ENCODE data around the gene ABTB2.

The ABTB2 gene

GRCh38 chr11:34268906-34269430, 88.8 kb downstream of the ABTB2 start:
- in situ Hi-C loops (cut with MboI; ENCODE audit: low sequenced_read_pairs) = no loop called here

GRCh38 chr11:34267417-34267816, 90.4 kb downstream of the ABTB2 start:
- in situ Hi-C loops (cut with MboI; ENCODE audit: low sequenced_read_pairs) = no loop called here

DNA sequence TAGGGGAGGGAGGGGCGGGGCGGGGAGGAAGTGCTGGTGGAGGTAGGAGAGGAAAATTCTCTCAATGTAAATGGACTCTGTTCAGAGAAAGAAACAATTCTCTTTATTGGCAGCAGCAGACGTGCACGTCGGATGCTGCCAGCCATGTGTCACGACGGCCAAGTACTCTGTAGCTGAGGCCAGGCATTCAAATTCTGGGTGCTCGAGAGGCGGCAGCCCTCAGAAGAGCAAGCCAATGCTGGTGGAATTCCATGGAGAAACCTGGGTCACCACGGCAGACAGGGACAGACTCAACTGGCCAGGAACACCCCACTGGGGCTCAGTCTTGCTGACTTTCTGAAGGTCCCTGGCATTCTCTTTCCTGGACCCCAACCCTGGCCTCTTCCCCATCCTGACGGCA, 90.8 kb downstream of the ABTB2 start:
- in situ Hi-C loops (cut with MboI; ENCODE audit: low sequenced_read_pairs) = no loop called here

GRCh38 chr11:34266090-34266912, 91.5 kb downstream of the ABTB2 start:
- in situ Hi-C loops (cut with MboI; ENCODE audit: low sequenced_read_pairs) = no loop called here

- in situ Hi-C loops (cut with MboI; ENCODE audit: low sequenced_read_pairs) = no loop called here
Measured at GRCh38 chr11:34264303-34265110, 93.3 kb downstream of the ABTB2 start.

- in situ Hi-C loops (cut with MboI; ENCODE audit: low sequenced_read_pairs) = no loop called here
Measured at GRCh38 chr11:34263441-34264091, 94.2 kb downstream of the ABTB2 start.

DNA sequence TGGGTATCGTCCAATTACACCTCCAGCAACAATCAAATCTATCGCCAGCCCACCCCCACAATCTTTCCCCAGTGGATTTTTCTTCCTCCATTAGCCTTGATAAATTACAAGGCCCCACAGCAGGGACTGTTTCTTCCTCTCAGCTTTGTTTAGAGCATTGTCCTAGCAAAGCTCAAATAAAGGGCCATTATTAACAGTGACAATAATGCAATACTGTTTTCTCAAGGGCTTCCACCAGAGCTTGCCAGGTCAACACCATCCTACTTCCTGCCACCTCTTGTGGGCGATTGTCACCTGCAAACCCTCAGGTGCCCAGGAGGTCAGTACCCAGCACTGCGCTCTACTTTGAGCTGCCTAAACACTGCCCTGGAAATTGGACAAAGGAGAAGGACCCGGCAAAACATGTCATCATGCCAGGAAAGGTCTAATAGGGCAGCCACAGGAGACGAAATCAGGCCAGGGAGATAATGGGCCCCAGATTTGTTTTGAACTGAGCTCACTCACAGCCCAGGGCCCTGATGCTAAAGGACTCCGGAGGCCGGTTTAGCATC, 95.2 kb downstream of the ABTB2 start:
- in situ Hi-C loops (cut with MboI; ENCODE audit: low sequenced_read_pairs) = no loop called here

GRCh38 chr11:34261820-34262219, 96.0 kb downstream of the ABTB2 start:
- in situ Hi-C loops (cut with MboI; ENCODE audit: low sequenced_read_pairs) = no loop called here

- in situ Hi-C loops (cut with MboI; ENCODE audit: low sequenced_read_pairs) = no loop called here
Measured at GRCh38 chr11:34261095-34261494, 96.7 kb downstream of the ABTB2 start.

GRCh38 chr11:34260072-34260575, 97.7 kb downstream of the ABTB2 start:
- in situ Hi-C loops (cut with MboI; ENCODE audit: low sequenced_read_pairs) = no loop called here

- in situ Hi-C loops (cut with MboI; ENCODE audit: low sequenced_read_pairs) = no loop called here
Measured at GRCh38 chr11:34259087-34259486, 98.7 kb downstream of the ABTB2 start.

GRCh38 chr11:34256626-34257025, 101.2 kb downstream of the ABTB2 start:
- in situ Hi-C loops (cut with MboI; ENCODE audit: low sequenced_read_pairs) = no loop called here

DNA sequence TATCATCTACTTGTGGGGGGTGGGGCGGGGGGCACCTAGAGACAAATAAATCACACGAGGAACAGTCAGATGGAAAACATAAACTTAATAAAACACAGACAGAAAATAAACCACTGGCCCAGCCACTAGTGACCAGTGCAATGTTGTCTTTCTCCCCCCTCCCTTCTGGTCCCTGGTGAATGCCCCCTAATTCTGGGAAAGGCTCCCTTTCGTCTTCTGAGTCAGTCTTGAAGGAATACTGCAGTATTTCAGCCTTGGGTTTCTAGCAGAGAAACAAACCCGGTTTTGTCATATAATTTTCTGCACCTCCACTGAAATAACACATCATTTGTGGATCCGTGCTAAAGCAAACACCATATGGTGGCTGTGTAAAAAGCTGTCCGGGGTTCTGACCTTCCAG, 101.7 kb downstream of the ABTB2 start:
- in situ Hi-C loops (cut with MboI; ENCODE audit: low sequenced_read_pairs) = no loop called here

DNA sequence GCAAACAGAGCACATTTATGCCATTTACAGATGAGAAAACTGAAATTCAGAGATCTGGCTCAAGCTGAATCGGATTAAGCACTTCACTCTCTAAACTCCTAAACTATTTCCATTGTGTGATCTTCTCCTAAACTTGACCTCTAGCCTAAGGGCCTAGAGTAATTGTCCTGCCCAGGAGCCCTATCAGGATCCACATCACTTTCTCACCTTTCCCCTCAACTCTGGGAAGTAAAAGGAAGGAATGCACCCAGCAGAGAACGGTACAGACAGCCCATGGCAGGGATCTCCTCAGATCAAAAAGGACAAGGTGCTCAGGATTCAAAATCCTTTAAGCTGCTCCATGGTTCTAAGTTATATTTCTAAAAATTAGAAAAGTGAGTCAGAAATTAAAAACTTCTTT, 102.7 kb downstream of the ABTB2 start:
- in situ Hi-C loops (cut with MboI; ENCODE audit: low sequenced_read_pairs) = no loop called here

- in situ Hi-C loops (cut with MboI; ENCODE audit: low sequenced_read_pairs) = no loop called here
Measured at GRCh38 chr11:34254011-34254410, 103.8 kb downstream of the ABTB2 start.

- in situ Hi-C loops (cut with MboI; ENCODE audit: low sequenced_read_pairs) = no loop called here
Measured at GRCh38 chr11:34252651-34253050, 105.2 kb downstream of the ABTB2 start.

GRCh38 chr11:34252015-34252414, 105.8 kb downstream of the ABTB2 start:
- in situ Hi-C loops (cut with MboI; ENCODE audit: low sequenced_read_pairs) = no loop called here

- in situ Hi-C loops (cut with MboI; ENCODE audit: low sequenced_read_pairs) = no loop called here
Measured at GRCh38 chr11:34251589-34251980, 106.2 kb downstream of the ABTB2 start.

- in situ Hi-C loops (cut with MboI; ENCODE audit: low sequenced_read_pairs) = no loop called here
Measured at GRCh38 chr11:34250732-34251588, 106.8 kb downstream of the ABTB2 start.

DNA sequence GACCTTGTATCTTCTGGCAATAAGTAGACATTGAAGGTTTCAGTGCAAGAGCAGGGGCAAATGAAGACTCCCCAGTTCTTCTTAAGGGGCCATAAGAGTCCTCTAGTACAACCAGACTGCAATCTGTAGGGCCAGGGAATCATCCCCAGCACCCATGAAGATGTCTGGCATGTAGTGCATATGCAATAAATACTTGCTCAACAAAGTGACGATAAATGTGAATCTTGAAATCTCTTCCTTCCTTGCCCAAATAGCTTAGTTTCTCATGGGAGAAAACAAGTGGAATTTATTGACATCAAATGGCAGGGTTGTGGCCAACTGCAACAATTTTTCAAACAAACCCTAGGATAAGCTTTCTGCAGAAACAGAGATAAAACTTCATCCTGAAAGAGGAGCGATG, 107.6 kb downstream of the ABTB2 start:
- in situ Hi-C loops (cut with MboI; ENCODE audit: low sequenced_read_pairs) = no loop called here

Measured in HL-60/S4 treated with phorbol 12-myristate 13-acetate at 8.2 ng/mL for 4 days and 3 days (cell line).